ENCODE measurements around the gene PRR20B. TPM values are rescaled to one million over a fixed set of nuclear protein-coding genes. Genes with fewer than 3 reads are reported as not detected.

Gene PRR20B
- total RNA-seq, 4 donors from 2014 or later = not detected

DNA sequence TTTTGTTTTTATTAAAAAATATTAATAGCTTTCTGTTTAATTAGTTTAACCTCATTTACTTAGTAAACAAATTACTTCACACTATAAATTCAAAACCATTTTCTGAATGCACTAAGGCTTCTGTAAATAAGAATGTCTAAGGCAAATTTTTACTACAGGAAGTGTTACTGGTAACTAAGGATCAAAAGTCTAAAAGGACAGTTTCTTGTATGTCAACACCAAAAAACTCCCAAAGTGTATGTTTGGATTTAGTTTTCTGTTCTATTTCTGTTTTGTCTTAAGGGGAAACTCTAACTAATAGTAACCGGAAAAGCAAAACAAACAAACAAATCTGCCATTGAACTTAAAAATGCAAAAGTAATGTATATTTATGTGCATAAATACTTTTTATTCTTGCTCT, 44.4 kb downstream of the PRR20B start:
- 62 to 92% methylated on average over 1 of the region's 1 CpG for WGBS, 2 donors (ENCODE audit: low coverage in 1 of 2)

More for the DNA sequence above, 44.4 kb downstream of the PRR20B start:
- Histone ChIP-seq H3K27ac (no peak overlapping the region), H3K4me1 (no peaks in the 10 kb centered on the region), H3K27me3 (no peaks in the 10 kb centered on the region), H3K9me3 (no peaks in the 10 kb centered on the region), H3K36me3 (no peaks in the 10 kb centered on the region), H3K4me3 (no peak overlapping the region)
- TF ChIP-seq POLR2AphosphoS5 (IDR thresholded peaks at IDR 0.05) = no peak
- TF ChIP-seq EP300 (IDR thresholded peaks at IDR 0.05) = no peak
- TF ChIP-seq, protein P1, sequence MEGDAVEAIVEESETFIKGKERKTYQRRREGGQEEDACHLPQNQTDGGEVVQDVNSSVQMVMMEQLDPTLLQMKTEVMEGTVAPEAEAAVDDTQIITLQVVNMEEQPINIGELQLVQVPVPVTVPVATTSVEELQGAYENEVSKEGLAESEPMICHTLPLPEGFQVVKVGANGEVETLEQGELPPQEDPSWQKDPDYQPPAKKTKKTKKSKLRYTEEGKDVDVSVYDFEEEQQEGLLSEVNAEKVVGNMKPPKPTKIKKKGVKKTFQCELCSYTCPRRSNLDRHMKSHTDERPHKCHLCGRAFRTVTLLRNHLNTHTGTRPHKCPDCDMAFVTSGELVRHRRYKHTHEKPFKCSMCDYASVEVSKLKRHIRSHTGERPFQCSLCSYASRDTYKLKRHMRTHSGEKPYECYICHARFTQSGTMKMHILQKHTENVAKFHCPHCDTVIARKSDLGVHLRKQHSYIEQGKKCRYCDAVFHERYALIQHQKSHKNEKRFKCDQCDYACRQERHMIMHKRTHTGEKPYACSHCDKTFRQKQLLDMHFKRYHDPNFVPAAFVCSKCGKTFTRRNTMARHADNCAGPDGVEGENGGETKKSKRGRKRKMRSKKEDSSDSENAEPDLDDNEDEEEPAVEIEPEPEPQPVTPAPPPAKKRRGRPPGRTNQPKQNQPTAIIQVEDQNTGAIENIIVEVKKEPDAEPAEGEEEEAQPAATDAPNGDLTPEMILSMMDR (IDR thresholded peaks at IDR 0.05) = no peak
- no peak for TF ChIP-seq POLR2A (IDR thresholded peaks at IDR 0.05)
- ATAC-seq = no peak

Small RNAs within 50 kb of the gene (small RNA-seq; reads per million reads assigned to genes)
- gene PRR20FP = 0 reads per million in 4 donors

Other genes with a start within 250 kb of the PRR20B start
- not detected for gene PRR20A, start 6.6 kb upstream of the PRR20B start, total RNA-seq
- not detected for gene PRR20C, start 6.6 kb downstream of the PRR20B start, total RNA-seq
- not detected for gene PRR20D, start 13.1 kb downstream of the PRR20B start, total RNA-seq
- gene PRR20E, start 19.7 kb downstream of the PRR20B start, total RNA-seq = not detected